ENCODE data around the gene PARD3B.

The PARD3B gene

DNA sequence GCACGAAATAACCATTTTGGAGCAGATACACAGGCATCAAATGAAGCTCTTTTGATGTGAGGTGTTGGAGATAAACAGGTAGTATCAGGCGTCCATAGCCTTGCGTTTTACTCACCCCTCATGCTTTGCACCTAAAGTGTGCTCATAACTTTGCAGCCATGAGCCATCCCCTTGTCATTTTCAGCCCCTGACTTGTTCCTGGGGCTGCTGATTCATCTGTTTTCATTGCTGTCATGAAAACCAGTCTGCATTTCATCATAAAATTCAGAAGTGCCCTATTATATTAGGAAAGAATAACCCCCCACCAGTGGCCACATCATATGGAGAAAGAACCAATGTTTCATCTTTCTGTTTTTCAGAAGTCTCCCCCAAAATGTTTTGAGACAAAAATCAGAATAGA is 807.3 kb downstream of the PARD3B start:
- DNase-seq (ENCODE audit: low read depth): peak; percentile 31

DNA sequence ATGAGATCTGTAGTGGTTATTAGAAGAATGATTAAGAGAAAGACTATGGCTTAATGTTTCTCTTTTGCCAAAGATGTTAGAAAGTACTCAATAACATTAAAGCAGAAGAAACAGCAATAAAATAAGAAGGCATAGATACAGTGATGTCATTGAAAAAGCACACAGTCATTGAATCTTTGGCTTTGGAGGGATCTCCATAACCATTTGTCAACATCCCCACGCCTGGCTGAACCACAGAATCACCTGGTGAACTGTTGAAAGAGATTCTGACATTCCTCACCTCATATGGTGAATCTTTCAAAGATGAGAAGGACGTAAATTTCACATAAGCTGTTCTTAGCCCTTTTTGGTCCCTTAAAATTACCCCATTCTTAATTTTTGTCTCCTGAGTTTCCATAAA is 812.5 kb downstream of the PARD3B start:
- no peak for DNase-seq (ENCODE audit: low read depth)

GRCh38 chr2:205358351-205358815 is 813.1 kb downstream of the PARD3B start:
- DNase-seq (ENCODE audit: low read depth): no peak

GRCh38 chr2:205361272-205361671 is 816.0 kb downstream of the PARD3B start:
- DNase-seq (ENCODE audit: low read depth): no peak

DNA sequence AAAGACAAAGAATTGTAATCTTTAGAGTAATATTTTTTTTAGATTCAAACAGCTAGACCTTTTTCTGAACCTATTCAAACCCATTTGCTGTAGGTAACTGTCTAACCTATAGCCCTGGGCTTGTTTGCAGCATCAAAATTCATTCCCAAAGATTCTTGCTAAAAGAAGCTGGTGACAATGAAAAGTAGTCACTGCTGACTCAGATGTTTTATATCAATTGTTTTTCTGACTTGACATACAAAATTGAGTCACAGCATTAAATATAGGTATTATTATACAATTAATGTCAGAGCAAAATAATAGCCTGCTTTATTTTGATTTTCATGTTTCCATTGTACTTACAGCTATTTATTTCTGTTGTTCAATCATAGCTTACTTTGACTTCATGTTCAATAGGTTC is 816.7 kb downstream of the PARD3B start:
- no peak for DNase-seq (ENCODE audit: low read depth)

DNA sequence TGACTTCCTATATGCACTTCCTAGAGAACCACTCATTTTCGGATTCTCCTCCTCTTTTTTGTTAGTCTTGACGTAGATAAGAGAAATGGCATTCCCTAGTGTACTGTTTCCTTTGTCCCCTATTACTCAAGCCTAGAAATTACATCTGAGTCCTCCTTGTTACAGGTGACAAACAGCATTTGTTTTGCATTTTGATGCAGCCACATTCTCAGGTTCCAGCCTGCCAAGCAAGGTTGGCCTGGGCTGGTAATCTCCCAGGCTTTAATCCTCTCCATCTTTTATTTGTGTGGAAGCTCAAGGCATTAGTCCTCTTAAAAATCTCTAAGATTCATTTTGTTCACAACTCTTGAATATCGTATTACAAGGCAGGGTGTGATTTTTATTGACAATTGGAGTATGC is 819.0 kb downstream of the PARD3B start:
- no peak for DNase-seq (ENCODE audit: low read depth)

GRCh38 chr2:205366336-205367060 is 821.2 kb downstream of the PARD3B start:
- DNase-seq (ENCODE audit: low read depth): no peak

DNA sequence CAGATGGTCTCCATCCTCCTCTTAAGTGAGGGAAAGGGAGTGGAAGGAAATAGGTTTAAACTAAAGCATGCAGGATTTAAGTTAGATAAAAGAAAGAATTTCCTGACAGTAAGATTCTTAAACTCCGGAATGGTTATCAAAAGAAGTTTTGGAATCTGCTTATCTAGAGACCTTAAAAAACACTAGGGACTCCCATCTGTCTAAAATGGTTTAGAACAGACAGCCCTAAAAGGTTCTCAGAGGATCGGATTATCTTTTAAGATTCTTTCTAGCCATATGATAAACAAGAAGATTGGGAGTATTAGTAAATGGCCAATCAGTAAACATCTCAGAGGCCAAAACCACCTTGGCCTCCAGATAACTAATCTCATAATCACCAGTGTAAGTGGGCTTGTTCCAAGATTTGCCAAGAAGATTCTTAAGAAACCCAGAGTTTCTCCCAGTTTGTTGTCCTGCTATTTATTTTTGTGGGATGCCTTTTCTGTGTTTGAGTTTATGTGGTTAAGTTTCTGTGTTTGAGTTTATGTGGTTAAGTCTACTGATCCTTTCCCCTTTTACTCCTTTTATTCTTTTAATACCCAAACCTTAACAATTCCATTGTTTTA is 822.2 kb downstream of the PARD3B start:
- DNase-seq (ENCODE audit: low read depth): no peak

GRCh38 chr2:205369813-205370212 is 824.5 kb downstream of the PARD3B start:
- DNase-seq (ENCODE audit: low read depth): no peak

- no peak for DNase-seq (ENCODE audit: low read depth)
These were observed 825.5 kb downstream of the PARD3B start for GRCh38 chr2:205370726-205371125.

DNA sequence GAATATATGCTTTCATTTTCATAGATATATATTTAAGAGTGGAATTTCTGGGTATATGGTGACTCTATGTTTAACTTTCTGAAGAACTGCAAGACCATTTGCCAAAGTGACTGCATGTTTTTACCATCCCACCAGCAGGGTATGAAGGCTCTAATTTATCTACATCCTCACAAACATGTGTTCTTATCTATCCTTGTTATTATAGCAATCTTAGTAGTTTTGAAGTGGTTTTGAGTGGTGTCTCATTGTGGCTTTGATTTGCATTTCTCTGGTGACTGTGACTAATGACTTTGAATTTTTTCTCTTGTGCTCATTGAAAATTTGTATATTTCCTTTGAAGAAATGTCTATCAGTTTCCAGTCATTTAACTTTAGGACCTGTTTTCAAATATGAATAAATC is 826.9 kb downstream of the PARD3B start:
- no peak for DNase-seq (ENCODE audit: low read depth)

GRCh38 chr2:205375461-205376448 is 830.5 kb downstream of the PARD3B start:
- DNase-seq (ENCODE audit: low read depth): no peak

DNA sequence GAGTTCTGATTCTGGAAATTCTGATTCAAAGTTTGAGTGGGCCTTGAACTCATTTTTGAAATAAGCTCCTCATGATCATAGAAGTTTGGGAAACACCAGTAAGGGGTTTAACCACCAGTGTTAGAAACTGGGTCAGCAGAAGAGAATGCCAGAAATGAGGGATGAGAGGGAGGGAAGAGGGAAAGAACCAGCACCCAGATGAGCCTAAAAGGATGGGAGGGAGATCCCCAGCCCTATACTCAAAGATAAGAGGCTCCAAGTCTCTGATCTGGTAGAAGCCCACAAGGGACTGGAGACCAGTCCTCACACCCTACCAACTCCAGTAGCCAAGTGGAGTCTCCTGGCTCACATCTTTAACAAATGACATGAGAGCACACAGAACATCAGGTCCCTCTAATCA is 832.0 kb downstream of the PARD3B start:
- no peak for DNase-seq (ENCODE audit: low read depth)

DNA sequence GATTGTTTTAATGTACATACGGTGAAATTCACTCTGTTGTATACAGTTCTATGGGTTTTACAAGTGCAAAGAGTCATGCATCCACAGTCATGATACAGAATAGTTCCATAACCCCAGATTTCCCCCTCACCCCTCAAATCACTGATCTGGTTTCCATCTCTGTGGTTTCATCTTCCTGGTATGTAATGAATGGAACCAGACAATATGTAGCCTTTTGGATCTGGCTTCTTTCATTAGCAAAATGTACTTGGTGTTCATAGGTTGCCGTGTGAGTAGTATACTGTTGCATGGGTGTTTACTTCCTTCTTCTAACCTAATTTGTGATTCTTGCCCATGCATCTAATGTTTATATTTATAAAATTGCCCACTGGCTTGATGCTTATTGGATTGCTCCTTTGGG is 838.3 kb downstream of the PARD3B start:
- DNase-seq (ENCODE audit: low read depth): no peak

GRCh38 chr2:205386109-205386508 is 840.8 kb downstream of the PARD3B start:
- DNase-seq (ENCODE audit: low read depth): peak; percentile 48

GRCh38 chr2:205387350-205388055 is 842.2 kb downstream of the PARD3B start:
- DNase-seq (ENCODE audit: low read depth): no peak

DNA sequence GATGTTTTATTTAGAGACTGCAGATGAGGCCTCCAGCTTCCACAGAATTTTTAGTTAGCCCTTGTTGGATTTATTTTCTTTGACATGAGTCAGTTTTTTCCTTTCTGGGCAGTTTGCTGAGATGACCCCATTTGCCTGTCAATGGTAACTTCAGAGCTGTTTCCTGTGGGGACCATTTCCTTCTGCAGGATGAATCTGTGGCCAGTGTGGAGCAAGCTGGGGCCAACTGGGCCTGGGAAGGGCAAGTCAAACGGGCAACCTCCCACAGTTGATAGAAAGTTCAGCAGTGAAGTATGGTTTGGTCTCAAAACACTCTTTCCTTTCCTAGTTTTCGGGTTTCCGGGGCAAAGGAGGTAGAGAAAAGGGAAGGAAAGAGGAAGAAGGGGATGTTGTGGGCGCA is 845.6 kb downstream of the PARD3B start:
- peak; percentile 30 for DNase-seq (ENCODE audit: low read depth)

DNA sequence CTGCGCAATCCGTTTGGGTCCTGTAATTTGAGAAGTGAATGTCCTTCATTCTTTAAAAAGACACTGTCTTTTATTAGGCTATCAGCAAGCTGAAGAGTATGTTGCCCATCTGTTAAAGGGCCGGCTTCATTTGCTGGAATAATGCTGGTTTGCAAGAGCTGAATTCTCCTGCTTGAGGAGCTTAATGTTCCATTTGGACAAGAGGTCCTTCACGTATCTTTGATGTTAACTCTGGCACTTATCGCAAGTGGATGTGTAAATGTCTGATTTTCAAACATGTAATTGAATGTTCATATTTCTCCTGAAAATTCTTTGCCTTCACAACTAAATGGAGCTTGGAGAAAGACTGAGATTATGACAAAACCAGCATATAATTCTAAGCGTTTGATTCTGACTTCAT is 856.2 kb downstream of the PARD3B start:
- DNase-seq (ENCODE audit: low read depth): no peak

GRCh38 chr2:205402011-205402410 is 856.7 kb downstream of the PARD3B start:
- DNase-seq (ENCODE audit: low read depth): no peak

- peak; percentile 83 for DNase-seq (ENCODE audit: low read depth)
These were observed 858.1 kb downstream of the PARD3B start for GRCh38 chr2:205403244-205403825.

DNA sequence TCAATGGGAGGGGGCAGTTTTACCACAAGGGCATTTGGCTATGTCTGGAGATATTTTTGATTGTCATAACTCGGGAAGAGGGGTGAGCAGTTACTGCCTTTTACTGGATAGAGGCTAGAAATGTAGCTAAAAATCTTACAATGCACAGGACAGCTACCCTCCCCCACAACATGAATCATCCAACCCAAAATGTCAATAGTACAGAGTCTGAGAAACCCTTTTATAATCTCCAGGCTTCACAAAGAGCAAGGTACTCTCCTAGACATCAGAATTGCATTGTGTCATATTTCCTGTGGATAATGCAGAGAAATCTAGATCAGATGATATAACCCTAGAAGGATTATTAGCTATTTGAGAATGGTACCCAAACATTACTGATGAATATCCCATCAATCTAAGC is 859.9 kb downstream of the PARD3B start:
- DNase-seq (ENCODE audit: low read depth): no peak

DNA sequence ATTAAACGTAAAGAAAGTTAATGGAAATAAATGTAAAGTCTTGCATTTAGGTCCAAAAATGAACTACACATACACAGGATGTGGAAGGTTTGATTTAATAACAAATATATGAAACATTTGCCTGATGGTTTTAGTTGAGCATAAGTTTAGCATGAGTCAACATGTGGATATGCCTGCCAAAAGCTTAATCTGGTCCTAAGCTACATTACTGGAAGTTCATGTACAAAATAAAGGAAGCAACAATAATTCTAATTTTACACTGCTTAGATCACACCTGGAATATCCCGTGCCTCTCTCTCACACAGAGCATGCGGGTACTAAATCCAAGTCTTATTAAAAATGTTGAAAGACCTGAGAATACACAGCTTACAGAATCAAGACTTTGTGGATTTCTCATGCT is 860.5 kb downstream of the PARD3B start:
- DNase-seq (ENCODE audit: low read depth): peak; percentile 59
